Measurements from ENCODE around the gene PDE9A. TPM values are rescaled to one million over a fixed set of nuclear protein-coding genes. Genes with fewer than 3 reads are reported as not detected.
"Not testable (repeated sequence)": the region's sequence is repeated elsewhere in the genome, so short reads cannot be mapped to it uniquely, and the experiment has no call there.

Gene PDE9A
- total RNA-seq, 1 donor: not detected

DNA sequence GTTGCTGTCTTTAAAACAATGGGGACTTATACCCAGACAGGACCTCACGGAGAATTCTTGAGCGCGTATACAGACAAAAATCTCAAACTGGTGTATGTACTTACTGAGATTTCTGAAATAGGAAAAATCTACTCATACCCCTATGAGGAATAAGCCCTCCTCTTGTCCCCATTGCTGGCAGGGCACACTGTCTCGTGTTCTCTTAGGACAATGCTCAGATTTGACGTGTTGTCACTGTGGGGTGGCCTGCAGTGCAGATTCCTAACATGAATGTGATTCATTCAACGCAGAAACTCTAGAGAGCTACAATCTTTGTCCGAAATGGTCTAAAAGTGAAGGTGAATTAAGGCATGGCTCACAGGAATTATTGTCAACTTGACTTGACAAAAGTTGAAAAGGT, 31.1 kb upstream of the PDE9A start:
- TF ChIP-seq CTCF (IDR thresholded peaks at IDR 0.05; ENCODE audit: insufficient read depth, low read length): no peak
- no peak overlapping the region for H3K4me3 ChIP-seq (ENCODE audit: low read depth, low read length)
- DNase-seq (ENCODE audit: low read depth): no peak

DNA sequence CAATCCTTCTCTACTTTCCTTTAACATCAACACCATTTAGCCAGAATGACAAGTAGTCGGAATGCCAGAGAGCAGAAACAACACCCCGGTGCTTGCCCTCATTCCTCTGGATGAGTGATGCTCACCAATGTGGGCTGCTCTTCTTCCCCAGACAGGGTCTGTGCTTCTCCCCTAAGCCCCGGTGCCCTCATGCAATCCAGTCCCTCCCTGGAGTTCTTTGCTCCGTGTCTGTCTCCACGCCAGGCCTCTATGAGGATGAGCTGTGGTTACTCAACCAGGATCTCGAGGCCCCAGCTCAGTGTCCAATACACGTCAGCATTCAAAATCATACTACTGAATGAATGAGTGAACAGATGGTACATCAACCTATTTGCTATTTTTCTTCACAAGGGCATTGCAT, 29.7 kb upstream of the PDE9A start:
- no peak for TF ChIP-seq CTCF (IDR thresholded peaks at IDR 0.05; ENCODE audit: insufficient read depth, low read length)
- no peak for DNase-seq (ENCODE audit: low read depth)

DNA sequence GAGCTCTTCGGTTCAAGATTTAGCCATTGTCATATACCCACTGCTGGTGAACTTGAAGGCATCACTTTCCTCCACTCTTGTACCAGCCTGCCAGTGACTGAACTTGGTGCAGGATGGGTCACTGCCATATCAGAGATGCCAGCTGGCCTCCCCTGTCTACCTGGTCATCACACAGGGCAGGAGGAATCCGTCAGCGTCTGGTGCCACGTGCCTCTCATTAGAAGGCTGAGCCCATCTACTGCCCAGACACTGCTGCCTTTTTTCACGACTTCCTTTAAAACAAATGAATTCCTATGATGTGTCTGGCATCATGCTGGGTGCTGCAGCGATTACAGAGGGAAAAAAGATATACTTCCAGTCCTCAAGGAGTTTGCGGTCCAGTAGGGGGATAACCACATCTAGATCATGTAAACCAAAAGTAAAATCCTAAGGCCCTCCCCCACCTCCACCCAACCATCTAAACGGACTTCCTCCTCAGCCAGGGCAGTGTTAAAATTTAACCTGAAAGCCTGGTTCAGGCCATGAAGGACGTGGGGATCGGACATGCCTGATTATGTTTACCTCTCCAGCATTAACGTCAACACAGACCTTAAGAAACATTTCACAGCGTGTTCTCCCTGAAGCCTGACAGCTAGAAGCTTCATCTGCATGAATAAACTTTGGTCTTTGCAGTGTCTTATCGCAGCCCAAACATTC, 29.2 kb upstream of the PDE9A start:
- no peak for TF ChIP-seq CTCF (IDR thresholded peaks at IDR 0.05; ENCODE audit: insufficient read depth, low read length)
- H3K4me3 ChIP-seq (ENCODE audit: low read depth, low read length): no peak overlapping the region
- DNase-seq (ENCODE audit: low read depth): no peak

More for the DNA sequence above, 29.7 kb upstream of the PDE9A start:
- no peak overlapping the region for H3K4me3 ChIP-seq (ENCODE audit: low read depth, low read length)

DNA sequence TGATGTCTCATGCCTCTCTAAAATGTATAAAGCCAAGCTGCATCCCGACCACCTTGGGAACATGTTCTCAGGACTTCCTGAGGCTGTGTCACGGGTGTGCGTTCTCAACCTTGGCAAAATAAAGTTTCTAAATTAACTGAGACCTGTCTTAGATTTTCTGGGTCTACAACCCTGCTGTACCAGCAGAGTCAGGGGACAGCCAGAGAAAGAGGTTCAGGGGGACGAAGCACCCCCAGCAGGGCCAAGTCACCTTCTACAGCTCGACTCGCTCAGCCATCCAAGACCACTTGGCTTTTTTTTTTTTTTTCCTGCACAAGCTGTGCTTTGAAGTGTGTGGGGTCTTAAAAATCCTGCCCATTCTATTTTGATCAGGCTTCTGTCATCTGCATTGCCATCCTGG, 28.5 kb upstream of the PDE9A start:
- no peak for TF ChIP-seq CTCF (IDR thresholded peaks at IDR 0.05; ENCODE audit: insufficient read depth, low read length)
- no peak overlapping the region for H3K4me3 ChIP-seq (ENCODE audit: low read depth, low read length)
- no peak for DNase-seq (ENCODE audit: low read depth)

DNA sequence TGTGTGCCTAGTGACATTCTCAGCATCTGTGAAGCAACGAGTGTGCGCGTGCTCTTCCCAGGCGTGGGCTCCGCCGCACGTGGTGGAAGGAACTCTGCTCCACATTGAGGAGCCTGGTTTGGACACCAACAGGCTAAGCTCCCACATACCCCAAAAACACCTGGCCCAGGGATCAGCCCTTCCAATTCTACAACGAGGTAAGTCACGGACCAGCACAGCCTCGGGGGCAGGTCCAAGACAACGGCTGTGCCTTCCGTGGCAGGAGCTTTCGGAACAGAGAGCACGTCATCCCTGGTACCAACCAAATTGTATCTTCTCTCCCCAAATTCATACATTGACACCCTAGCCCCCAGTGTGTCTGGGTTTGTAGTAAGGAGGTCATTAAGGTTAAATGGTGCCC, 27.2 kb upstream of the PDE9A start:
- no peak for TF ChIP-seq CTCF (IDR thresholded peaks at IDR 0.05; ENCODE audit: insufficient read depth, low read length)
- no peak overlapping the region for H3K4me3 ChIP-seq (ENCODE audit: low read depth, low read length)
- no peak for DNase-seq (ENCODE audit: low read depth)

DNA sequence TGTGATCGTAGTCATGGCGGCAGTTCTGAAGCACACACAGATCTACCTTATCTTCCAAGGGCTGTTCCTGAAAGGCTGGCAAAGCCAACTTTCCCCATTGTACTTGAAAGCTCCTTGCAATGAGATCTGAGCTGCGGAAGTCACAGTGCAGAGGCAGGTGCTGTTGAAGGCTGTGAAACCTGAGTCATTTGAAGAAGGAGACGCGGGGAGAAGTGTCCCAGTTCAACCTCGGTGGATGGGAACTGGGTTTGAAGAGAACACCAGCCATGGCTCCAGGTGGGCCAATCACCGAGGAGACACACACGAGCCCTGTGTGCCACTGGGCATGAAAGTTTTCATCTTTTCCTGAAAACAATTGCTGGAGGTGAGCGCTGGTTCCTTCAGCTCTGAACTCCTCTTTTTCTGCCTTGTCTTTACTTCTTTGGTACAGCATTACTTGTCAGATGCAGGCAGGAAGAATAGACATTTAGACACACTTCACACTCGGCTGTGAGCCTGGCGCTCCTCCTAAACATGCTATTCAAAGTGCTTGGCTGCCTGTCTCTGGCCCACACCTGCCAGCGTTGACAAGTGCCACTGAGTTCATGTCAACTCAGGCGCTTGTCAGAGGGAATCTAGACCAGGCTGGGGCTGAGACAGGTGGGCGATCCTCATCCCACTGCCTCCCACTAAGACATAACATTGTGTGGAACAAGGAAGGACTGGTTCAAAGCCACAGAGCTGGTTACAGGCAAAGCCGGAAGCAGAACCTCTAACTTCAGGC, 25.7 kb upstream of the PDE9A start:
- no peak for DNase-seq (ENCODE audit: low read depth)
- TF ChIP-seq CTCF (IDR thresholded peaks at IDR 0.05; ENCODE audit: insufficient read depth, low read length): no peak
- no peak overlapping the region for H3K4me3 ChIP-seq (ENCODE audit: low read depth, low read length)

GRCh38 chr21:42628466-42629061, 24.9 kb upstream of the PDE9A start:
- not testable (repeated sequence) for DNase-seq (ENCODE audit: low read depth); H3K4me3 ChIP-seq (ENCODE audit: low read depth, low read length)
